Urothelium cell line (cell line): ENCODE data around the gene IQSEC3.
"Not testable (repeated sequence)": the region's sequence is repeated elsewhere in the genome, so short reads cannot be mapped to it uniquely, and the experiment has no call there.

Source experiments
- DNase-seq: peaks from one replicate; pipeline ENCODE4 v3.0.0; 2011; ENCODE audit warnings: low spot score, mixed read lengths
- FAIRE-seq: peaks from 2 replicates; lab custom pipeline; 2011; peaks lifted over from hg19 to GRCh38; lab: Jason Lieb, UNC

The IQSEC3 gene

DNA sequence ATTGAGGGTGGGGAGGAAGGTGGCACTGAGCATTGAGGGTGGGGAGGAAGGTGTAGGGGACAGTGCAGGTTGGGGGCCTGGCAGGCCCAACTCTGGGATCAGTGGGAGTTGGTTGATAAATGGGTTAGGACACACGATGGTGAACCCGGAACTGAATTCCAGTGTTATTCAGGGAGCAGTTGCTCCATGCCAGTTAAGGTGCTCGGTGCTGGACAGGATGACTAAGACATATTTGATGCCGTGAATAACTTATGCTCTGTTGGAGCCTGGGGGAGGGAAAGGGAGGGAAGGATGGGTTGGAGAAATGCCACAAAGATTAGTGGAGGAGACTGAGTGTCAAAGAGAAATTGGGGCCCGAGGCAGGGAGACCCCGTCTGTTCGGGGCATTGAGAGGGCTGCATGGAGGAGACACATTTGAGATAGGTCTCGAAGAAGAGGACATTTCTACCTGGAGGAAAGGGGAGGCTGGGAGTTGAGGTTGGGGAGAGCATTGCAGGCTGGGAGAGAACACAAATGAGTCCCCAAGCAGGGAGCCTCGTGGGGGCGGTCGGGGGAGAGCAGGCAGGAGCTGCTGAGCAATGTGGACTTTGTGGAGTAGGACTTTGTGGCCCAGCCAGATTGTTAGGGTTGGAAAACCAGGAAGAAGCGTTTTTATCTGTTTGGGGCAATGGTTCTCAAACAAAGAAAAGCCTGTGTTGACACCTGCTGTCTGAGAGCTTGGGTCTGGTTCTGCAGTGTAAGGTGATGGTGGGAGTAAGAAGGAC, 65.3 kb downstream of the IQSEC3 start:
- FAIRE-seq (peak; percentile 71), DNase-seq (peak; percentile 65)

DNA sequence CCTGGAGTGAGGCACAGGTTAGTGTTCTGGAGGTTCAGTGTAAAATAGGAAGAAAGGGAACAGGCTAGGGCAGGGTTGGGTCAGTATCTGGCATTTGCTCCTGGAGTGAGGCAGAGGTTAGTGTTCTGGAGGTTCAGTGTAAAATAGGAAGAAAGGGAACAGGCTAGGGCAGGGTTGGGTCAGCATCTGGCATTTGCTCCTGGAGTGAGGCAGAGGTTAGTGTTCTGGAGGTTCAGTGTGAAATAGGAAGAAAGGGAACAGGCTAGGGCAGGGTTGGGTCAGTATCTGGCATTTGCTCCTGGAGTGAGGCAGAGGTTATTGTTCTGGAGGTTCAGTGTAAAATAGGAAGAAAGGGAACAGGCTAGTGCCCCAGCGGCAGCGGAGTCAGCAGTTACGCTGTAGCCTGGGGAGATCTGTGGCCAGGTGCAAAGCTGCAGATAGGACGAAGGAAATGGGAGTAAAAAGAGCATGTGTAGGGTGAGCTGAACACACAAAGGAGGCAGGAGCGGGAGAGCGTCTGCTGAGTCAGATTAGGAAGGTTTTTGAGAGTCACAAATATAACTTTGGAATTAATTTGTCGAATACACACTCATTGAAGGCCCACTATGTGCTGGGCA, 67.2 kb downstream of the IQSEC3 start:
- DNase-seq, result not testable (repeated sequence)
- FAIRE-seq, result peak; percentile 89

DNA sequence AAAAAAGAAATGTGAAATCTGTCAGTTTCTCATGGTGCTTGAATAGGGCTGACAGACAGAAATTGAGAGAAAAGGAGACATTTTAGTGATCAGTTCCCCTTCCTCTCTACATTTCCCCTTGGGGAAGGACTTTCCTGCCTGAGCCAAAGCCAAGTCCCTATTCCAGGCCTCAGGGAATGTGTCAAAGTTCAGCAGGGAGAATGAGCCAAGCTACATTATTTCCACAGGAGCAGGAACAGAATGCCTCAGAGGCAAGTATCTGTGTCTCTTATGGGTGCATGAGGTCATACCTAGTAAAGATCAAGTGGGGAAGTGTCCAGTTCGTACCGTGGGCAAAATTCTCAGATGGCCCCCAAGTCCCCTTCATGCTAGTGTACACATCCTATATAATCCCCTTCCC, 68.6 kb downstream of the IQSEC3 start:
- FAIRE-seq (no peak), DNase-seq (no peak)

DNA sequence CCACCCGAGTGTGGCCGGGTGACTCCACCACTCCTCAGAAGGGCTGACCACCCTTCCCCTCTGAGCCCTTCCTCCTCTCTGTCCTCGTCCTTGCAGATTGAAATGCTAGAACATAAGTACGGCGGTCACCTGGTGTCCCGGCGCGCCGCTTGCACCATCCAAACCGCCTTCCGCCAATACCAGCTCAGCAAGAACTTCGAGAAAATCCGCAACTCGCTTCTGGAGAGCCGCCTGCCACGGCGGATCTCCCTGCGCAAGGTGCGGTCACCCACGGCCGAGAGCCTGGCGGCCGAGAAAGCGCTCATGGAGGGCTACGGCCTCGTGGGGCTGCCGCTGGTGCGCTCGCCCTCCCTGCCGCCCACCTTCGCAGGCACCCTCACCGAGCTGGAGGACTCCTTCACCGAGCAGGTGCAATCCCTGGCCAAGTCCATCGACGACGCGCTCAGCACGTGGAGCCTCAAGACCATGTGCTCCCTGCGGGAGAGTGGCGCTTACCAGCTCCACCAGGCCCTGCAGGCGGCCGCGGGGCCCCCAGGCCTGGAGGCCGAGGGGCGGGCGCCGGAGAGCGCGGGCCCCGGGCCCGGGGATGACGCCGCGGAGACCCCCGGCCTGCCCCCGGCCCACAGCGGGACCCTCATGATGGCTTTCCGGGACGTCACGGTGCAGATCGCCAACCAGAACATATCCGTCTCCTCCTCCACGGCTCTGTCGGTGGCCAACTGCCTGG, 71.8 kb downstream of the IQSEC3 start:
- DNase-seq (no peak), FAIRE-seq (no peak)

DNA sequence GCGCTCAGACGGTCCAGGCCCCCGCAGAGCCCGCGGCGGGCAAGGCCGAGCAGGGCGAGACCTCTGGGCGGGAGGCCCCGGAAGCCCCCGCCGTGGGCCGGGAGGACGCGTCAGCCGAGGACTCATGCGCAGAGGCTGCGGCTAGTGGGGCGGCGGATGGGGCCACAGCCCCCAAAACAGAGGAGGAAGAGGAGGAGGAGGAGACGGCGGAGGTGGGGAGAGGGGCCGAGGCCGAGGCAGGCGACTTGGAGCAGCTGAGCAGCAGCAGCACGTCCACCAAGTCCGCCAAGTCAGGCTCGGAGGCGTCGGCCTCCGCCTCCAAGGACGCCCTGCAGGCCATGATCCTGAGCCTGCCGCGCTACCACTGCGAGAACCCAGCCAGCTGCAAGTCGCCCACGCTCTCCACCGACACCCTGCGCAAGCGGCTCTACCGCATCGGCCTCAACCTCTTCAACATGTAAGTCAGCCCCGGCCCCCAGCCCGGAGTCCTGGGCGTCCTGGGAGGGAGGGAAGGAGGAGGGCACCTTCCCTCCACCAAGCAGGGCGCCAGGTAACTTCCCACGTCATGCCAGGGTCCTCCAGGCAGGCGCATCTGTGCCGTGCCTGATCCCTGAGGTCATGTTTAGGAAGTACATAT, 72.4 kb downstream of the IQSEC3 start:
- FAIRE-seq (no peak), DNase-seq (no peak)

DNA sequence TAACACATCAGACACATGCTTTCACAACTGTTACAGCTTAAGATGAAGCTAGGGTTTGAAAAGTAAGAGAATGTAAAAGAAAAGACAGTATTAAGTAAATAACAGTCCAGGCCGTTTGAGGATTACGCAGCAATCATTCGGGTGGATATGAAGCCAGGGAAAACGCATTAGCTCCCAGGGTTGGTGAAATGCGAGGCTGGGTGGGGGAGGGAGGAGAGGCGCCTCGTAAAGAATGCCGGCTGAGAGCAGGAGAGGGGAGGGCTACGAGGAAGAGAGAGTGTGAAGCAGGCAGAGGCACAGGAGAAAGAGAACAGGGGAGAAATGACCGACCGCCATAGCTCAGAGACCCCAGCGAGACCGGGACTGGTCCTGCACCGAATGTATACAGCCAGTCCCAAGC, 73.0 kb downstream of the IQSEC3 start:
- DNase-seq (no peak), FAIRE-seq (no peak)

DNA sequence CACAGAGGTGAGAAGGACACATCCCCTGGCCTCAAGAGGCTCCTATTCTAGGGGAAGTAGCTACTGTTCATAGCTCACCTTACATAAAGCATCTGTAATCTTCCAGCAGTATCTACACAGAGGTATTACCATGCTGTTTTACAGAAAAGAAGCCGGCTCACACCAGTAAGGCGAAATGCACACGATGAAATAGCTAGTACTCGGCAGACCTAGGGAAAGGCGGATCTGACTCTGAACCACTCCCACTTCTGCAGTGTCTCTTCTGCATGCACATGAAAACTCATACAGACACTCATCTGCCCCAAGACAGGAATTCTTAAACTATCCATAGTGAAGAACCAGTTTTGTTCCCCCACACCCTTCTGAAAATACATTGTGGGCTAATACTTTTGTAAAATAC, 73.6 kb downstream of the IQSEC3 start:
- DNase-seq, result no peak
- no peak for FAIRE-seq

DNA sequence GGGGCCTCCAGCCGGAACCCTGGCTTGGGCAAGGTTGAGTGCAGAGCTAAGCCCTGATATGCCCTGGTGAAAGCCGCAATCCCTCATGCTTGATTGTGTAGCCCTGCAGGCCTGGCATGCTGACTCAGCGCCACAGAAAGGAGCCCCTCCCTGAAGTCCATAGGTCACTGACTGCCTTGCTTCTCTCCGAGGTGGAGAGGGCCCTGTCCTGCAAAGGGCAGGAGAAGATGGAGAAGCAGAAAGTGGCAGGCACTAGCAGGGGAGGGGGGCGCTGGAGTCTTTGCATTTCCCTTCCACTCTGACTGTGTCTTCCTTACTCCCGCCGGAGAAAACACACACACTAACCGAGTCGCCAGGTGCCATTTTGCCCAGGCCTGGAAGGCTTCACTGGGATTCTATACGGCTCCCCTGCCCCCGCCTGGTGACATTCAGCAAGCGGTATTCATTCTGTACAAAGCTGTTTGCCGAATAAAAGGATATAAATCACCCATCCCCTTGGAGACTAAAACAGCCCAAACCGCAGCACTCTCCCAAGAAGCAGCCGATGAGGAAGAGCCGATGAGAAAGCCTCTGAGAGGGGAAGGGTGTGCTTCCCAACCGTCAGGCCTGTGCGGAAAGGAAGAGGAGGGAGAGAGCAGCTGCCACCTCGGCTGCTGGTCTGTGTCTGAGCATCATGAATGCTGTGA, 77.5 kb downstream of the IQSEC3 start:
- FAIRE-seq, result no peak
- DNase-seq, result no peak

DNA sequence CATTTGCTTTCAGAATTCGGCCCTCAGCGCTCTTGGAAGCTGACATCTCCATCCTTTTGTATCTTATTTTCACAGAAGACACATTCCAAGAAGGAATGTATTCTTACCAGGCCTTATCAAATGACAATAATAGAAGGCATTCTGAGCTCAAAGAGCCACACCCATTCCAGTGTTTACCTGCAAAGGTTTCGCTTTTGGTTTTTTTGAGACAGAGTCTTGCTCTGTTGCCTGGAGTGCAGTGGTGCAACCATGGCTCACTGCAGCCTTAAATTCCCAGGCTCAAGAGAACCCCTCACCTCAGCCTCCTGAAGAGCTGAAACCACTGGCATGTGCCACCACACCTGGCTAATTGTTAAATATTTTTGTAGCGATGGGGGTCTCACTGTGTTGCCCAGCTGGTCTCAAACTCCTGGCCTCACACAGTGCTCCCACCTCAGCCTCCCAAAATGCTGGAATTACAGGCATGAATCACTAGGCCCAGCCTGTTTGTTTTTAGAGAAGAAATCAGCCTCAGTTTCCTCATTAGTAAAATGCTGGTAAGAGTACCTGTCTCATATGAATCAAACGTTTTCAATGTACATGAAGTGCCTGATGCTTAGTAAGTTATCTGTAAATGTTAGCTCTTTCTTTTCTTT, 78.2 kb downstream of the IQSEC3 start:
- FAIRE-seq (no peak), DNase-seq (no peak)

DNA sequence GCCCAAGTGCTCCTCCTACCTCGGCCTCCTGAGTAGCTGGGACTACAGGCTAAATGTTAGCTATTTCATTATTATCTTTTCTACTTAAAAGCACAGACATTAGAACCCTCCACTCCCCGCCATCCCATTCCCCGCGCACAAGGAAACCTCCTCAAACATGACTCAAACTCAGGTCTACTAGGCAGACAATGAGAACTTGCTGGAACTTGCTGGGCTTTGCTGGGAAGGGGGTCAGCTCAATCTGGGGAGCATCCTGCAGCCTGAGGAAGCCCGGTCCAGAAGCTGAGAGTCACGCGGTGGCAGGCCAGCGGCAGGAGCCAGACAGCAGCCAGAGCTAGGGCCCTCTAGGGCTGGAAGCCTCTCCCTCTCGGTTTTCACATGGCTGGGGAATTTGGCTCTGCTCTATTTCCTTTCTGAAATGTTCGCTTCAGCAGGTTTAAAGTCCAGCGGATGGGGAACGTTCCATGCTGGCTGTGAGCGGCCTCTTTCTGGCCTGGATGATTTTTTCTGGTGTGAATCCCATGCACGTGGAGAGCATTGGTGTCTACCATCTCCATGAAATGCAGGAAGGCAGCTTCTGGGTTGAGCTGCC, 78.9 kb downstream of the IQSEC3 start:
- no peak for FAIRE-seq
- no peak for DNase-seq

DNA sequence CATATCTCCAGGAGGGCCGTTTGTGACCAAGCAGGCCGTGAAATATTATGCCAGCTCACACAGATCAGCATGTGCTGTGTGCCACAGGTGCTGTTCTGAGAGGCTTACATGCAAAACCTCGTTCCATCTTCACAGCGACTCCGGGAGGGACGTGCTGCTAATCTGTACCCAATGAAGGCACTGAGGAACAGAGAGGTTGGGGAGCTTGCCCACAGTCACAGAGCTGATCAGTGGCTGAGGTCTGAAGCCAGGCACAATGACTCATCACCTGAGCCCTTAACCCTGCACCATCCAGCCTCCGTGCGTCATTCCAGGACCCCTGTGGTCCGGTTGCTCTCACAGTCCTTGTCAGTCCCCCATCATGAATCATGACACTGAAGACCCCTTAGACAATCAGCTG, 80.7 kb downstream of the IQSEC3 start:
- DNase-seq, result no peak
- FAIRE-seq, result no peak

DNA sequence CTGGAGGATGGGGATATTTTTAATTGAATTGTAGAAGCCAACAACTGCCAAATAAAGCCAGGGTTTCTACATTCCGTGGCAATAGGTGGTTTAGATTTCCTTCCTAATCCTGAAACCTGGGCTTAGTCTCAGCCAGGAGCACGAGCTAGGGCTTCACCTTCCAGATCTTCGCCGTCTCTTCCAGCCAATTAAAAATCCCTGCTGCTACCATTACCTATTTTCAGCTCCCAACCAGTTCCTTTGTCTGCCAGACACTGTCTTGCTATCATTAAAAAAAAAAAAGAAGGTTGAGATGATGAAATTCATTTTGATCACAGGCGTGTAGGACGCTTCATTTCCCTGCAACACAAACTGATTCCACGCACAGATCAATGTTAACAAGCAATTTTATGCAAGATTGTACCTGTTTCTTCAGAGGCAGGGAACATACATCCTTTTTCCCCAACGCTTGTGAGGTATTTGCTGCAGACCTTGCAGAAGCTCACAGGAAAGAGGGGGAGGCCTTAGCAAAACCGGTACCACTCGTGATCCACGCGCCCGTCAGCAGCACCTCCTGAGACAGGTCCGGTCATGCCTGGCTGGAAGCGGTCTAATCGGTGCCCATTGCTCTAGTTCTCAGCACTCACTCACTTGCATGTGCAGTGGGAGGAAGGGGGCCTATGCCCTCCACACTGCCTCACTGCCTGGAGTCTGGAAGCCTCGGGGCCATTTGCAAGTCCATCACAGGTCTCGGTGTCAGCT, 82.3 kb downstream of the IQSEC3 start:
- DNase-seq, result no peak
- FAIRE-seq, result peak; percentile 23

DNA sequence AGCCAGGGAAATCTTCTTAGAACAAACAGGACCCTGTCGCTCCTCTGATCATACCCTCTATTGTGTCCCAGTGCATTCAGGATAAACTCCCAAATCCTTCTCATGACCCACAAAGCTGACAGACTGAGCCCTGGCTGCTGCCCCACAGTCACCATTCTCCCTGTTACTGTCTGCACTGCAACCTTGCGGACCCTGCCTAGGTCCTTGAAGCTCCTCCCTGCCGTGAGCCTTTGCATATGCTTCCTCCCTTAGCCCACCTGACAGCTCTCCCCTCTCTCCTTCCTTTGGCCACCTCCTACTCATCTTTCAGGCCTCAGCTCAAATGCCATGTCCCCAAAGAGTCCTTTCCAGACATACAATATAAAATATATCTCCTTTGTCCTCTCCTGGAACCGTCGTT, 85.0 kb downstream of the IQSEC3 start:
- FAIRE-seq (no peak), DNase-seq (no peak)

DNA sequence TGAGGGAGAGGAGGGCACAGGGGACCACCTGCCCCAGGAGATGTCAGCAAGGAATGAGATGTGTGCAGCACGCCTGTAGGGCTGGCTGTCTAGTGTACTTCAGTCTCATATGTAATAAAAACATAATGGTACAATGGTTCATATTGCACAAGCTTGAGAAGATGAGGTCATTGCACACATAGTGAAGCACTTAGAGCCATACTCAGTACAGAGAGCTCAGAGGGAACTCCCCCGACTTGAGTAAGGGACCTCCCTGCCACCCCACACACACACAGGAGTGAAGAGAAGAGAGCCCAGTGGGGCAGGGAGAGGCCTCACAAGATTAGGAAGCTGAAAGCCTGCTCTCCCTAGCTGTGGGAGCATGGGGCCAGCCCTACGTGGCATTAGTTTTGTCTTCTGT, 85.9 kb downstream of the IQSEC3 start:
- peak; percentile 23 for FAIRE-seq
- DNase-seq, result no peak

DNA sequence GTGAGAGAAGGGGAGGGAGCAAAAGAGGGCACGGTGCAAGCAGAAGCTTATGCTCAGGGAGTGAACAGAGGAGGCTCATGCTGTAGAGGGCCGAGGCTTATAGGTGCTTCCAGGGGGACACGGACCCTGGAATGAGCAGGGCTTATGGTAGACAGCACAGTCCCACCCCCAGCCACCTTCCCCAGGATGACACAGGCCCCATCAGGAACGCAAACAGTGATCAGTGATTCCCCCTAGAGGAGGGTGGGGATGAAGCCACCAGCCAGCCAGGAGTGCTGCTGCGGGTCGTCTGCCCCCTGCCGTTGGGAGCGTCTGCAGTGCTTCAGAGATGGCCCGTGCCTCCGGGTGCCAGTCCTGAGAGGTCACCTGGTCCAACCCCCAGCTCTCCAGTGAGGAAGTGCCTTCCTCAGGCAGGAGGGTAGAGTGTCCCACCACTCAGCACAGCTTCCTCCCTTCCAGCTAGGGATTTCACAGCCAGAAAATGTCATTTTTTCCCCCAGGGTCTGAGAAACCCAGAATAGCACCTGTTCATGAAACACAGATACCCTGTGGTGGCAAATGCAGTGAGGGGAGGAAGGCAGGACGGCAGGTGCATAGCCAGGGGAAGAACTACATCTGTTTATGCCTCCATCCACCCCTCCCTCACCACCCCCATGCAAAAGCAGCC, 86.6 kb downstream of the IQSEC3 start:
- no peak for FAIRE-seq
- peak; percentile 71 for DNase-seq

DNA sequence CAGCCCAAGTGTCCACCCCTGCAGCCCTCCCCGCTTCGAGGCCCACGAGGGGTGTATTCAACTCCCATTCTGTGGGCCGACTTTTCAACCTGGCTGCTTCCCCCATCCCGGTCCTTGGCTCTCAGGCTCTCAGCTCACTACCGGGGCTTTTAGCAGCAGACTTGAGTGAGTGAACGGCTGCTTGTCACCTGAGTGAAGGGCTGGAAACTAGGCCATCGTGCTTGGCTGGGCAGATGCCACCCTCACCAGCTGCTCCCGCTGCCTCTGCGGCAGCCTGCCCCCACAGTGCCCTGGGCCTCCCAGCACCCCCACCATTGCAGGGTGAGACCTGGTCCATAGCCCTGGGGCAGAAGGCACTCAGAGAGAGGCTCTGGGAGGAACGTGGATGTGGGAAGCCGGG, 87.5 kb downstream of the IQSEC3 start:
- no peak for FAIRE-seq

DNA sequence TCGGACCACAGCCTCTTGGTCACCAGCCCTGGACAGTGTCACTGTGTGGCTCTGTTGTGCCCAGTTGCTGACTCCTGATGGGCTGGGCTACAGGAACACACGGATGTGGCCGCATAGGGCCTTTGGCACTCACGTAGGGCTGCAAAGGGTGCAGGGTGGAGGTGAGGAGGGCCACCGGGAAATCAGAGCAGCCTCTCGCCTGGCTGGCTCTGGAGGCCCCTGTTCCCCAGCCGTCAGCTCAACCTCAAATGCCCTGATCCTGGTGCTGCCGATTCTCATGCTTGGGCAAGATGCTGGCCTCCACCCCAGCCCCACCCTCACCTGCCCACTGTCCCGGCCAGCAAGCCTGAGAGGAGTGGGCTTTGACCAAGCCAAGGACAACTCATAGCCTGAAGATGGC, 88.4 kb downstream of the IQSEC3 start:
- FAIRE-seq, result no peak
- no peak for DNase-seq

More for the DNA sequence above, 87.5 kb downstream of the IQSEC3 start:
- no peak for DNase-seq

DNA sequence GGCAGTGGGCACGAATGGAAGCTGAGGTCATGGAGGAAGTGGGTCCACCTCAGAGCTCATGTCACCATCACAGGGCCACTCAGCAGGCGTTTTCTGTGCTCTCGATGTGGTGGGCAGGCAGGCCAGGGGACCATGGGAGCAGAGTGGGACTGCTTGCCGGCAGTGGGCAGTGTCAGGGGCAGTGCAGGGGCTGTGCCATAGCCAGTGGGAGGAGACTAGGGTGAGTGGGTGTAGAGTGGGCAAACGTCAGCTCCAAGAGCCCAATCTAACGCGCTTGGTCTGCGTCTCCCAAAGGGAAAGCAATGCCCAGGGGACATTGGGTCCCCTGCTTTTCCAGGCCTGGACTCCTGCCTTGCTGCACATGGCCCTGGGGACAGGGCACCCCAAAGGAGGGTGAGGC, 89.1 kb downstream of the IQSEC3 start:
- no peak for DNase-seq
- no peak for FAIRE-seq

DNA sequence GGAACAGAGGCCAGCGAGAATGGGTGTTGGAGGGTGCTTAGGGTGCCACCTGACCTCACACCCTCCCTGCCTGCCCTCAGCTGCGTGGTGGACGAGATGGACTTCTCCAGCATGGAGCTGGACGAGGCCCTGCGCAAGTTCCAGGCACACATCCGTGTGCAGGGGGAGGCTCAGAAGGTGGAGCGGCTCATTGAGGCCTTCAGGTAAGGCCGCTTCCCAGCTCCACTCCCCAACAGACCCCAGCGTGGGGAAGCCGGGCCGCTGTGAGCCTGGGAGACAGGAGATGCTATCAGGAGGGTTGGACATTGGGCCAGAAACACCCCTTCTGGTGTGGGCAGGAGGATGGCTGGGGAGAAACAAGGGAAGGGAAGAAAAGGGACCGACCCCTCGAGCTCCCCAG, 90.4 kb downstream of the IQSEC3 start:
- no peak for FAIRE-seq

More for the DNA sequence above, 90.4 kb downstream of the IQSEC3 start:
- no peak for DNase-seq
